GM12873 (cell line): ENCODE results near the gene PIH1D2.

Source experiments
- CTCF ChIP-seq: IDR thresholded peaks from 2 replicates; pipeline ENCODE4 v1.5.1; 2012; ENCODE audit warnings: low read depth, mild to moderate bottlenecking, moderate library complexity, low read length, control low read depth; ENCODE audit not compliant: insufficient read depth; ENCODE audit errors: missing control alignments

Gene PIH1D2

DNA sequence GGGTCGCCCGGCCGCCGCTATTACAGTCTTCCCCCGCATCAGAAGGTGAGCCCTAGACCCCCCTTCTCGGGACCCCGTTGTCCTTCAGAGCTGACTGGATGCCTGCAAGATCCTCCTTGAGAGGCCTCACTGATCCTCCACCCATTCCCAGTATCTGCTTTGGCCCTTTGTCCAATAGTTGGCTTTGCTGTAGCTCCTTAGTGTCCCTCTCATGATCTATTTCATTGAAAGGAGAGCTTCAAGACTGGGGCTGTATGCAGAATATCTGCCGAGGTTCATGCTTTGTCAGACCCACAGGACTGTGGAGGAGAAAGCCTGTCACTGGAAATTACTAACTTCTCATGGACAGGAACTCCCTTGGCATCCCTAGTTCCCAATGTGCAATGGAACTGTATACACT lies 48.1 kb downstream of the PIH1D2 start:
- no peak for TF ChIP-seq CTCF

- TF ChIP-seq CTCF, result no peak
These were observed 48.8 kb downstream of the PIH1D2 start, which contains the start of gene DLAT for GRCh38 chr11:112024773-112025678. Gene DLAT (plus strand): TSS chr11:112025408. CDS start chr11:112025473, 65 bp downstream.

- no peak for TF ChIP-seq CTCF
These were observed 49.5 kb downstream of the PIH1D2 start for GRCh38 chr11:112024178-112024772.

DNA sequence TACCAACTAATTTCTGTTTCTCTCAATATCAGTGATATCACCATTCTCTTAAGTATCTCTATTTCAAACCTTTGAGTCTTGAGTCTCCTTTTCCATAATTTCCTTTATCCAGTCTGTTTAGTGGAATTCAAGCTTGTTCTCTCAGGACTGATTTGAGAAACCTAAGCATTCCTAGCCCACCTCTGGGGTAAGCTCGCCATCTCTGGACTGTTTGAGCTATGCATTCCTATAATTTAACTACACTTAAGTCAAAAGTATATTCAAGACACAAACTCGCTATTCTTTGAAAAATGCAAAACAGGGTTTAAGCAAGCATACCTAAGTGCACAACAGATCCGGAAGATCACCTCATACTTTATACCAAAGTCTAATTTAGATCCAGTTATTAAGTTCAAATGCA lies 50.7 kb downstream of the PIH1D2 start:
- no peak for TF ChIP-seq CTCF

- TF ChIP-seq CTCF, result no peak
These were observed 54.8 kb downstream of the PIH1D2 start for GRCh38 chr11:112019066-112019465.
